ENCODE measurements around the gene CEMIP2.
A peak's percentile ranks its signal among the peaks of the same experiment; 100 is the strongest.

CEMIP2 gene

GRCh38 chr9:71764463-71764862 lies 3.9 kb downstream of the CEMIP2 start:
- H3K36me3 ChIP-seq (ENCODE audit: low read depth): no peaks in the 10 kb centered on the region; the same call in 1 of the 2 replicates
- no peaks in the 10 kb centered on the region for H3K27me3 ChIP-seq (ENCODE audit: insufficient read depth, poor library complexity, severe bottlenecking)
- H3K4me3 ChIP-seq (ENCODE audit: severe bottlenecking): no peak overlapping the region
- H3K27ac ChIP-seq (ENCODE audit: poor library complexity, severe bottlenecking): peak overlapping the region; percentile 84
- no peaks in the 10 kb centered on the region for H3K9me3 ChIP-seq (ENCODE audit: severe bottlenecking)
- DNase-seq (ENCODE audit: low spot score) (no peak), ATAC-seq (ENCODE audit: low read depth) (no peak)
- peaks cover 62% of the 10 kb centered on the region for H3K4me1 ChIP-seq (ENCODE audit: insufficient read depth, poor library complexity, severe bottlenecking)
- no peak for TF ChIP-seq CTCF (IDR thresholded peaks at IDR 0.05; ENCODE audit: poor library complexity, severe bottlenecking)

GRCh38 chr9:71763832-71764231 lies 4.5 kb downstream of the CEMIP2 start:
- H3K36me3 ChIP-seq (ENCODE audit: low read depth): no peaks in the 10 kb centered on the region; the same call in 1 of the 2 replicates
- H3K27ac ChIP-seq (ENCODE audit: poor library complexity, severe bottlenecking): peak overlapping the region; percentile 84
- peaks cover 67% of the 10 kb centered on the region for H3K4me1 ChIP-seq (ENCODE audit: insufficient read depth, poor library complexity, severe bottlenecking)
- H3K9me3 ChIP-seq (ENCODE audit: severe bottlenecking): no peaks in the 10 kb centered on the region
- TF ChIP-seq CTCF (IDR thresholded peaks at IDR 0.05; ENCODE audit: poor library complexity, severe bottlenecking): no peak
- ATAC-seq (ENCODE audit: low read depth) (no peak), DNase-seq (ENCODE audit: low spot score) (no peak)
- no peaks in the 10 kb centered on the region for H3K27me3 ChIP-seq (ENCODE audit: insufficient read depth, poor library complexity, severe bottlenecking)
- H3K4me3 ChIP-seq (ENCODE audit: severe bottlenecking): no peak overlapping the region

GRCh38 chr9:71762900-71763653 lies 5.2 kb downstream of the CEMIP2 start:
- no peak overlapping the region for H3K4me3 ChIP-seq (ENCODE audit: severe bottlenecking)
- no peaks in the 10 kb centered on the region for H3K27me3 ChIP-seq (ENCODE audit: insufficient read depth, poor library complexity, severe bottlenecking)
- peak overlapping the region; percentile 84 for H3K27ac ChIP-seq (ENCODE audit: poor library complexity, severe bottlenecking)
- H3K4me1 ChIP-seq (ENCODE audit: insufficient read depth, poor library complexity, severe bottlenecking): peaks cover 74% of the 10 kb centered on the region
- no peak for TF ChIP-seq CTCF (IDR thresholded peaks at IDR 0.05; ENCODE audit: poor library complexity, severe bottlenecking)
- H3K36me3 ChIP-seq (ENCODE audit: low read depth): peaks cover 2% of the 10 kb centered on the region
- H3K9me3 ChIP-seq (ENCODE audit: severe bottlenecking): no peaks in the 10 kb centered on the region
- ATAC-seq (ENCODE audit: low read depth) (peak; percentile 50), DNase-seq (ENCODE audit: low spot score) (no peak)

GRCh38 chr9:71761938-71762353 lies 6.4 kb downstream of the CEMIP2 start:
- TF ChIP-seq CTCF (IDR thresholded peaks at IDR 0.05; ENCODE audit: poor library complexity, severe bottlenecking): no peak
- peak overlapping the region; percentile 84 for H3K27ac ChIP-seq (ENCODE audit: poor library complexity, severe bottlenecking)
- DNase-seq (ENCODE audit: low spot score): no peak
- no peaks in the 10 kb centered on the region for H3K9me3 ChIP-seq (ENCODE audit: severe bottlenecking)
- no peak for ATAC-seq (ENCODE audit: low read depth)
- H3K36me3 ChIP-seq (ENCODE audit: low read depth): peaks cover 6% of the 10 kb centered on the region
- no peak overlapping the region for H3K4me3 ChIP-seq (ENCODE audit: severe bottlenecking)
- peaks cover 83% of the 10 kb centered on the region for H3K4me1 ChIP-seq (ENCODE audit: insufficient read depth, poor library complexity, severe bottlenecking)
- no peaks in the 10 kb centered on the region for H3K27me3 ChIP-seq (ENCODE audit: insufficient read depth, poor library complexity, severe bottlenecking)

GRCh38 chr9:71760901-71761300 lies 7.4 kb downstream of the CEMIP2 start:
- no peak for TF ChIP-seq CTCF (IDR thresholded peaks at IDR 0.05; ENCODE audit: poor library complexity, severe bottlenecking)
- no peak for ATAC-seq (ENCODE audit: low read depth)
- H3K36me3 ChIP-seq (ENCODE audit: low read depth): peaks cover 6% of the 10 kb centered on the region

More at GRCh38 chr9:71760901-71761300, 7.4 kb downstream of the CEMIP2 start:
- no peak overlapping the region for H3K4me3 ChIP-seq (ENCODE audit: severe bottlenecking)
- no peaks in the 10 kb centered on the region for H3K27me3 ChIP-seq (ENCODE audit: insufficient read depth, poor library complexity, severe bottlenecking)
- no peaks in the 10 kb centered on the region for H3K9me3 ChIP-seq (ENCODE audit: severe bottlenecking)
- no peak for DNase-seq (ENCODE audit: low spot score)
- peaks cover 80% of the 10 kb centered on the region for H3K4me1 ChIP-seq (ENCODE audit: insufficient read depth, poor library complexity, severe bottlenecking)
- H3K27ac ChIP-seq (ENCODE audit: poor library complexity, severe bottlenecking): peak overlapping the region; percentile 84
